ENCODE data around the gene LZTS2.

GRCh38 chr10:101011517-101012423 is 12.2 kb downstream of the LZTS2 start:
- TF ChIP-seq CTCF (IDR thresholded peaks at IDR 0.05; ENCODE audit: low read length) (no peak), EZH2 (IDR thresholded peaks at IDR 0.05; ENCODE audit: borderline replicate concordance, low read length) (no peak)
